ENCODE data around the gene CENPU. TPM values are rescaled to one million over a fixed set of nuclear protein-coding genes. Genes with fewer than 3 reads are reported as not detected.

Gene CENPU
- total RNA-seq, 1 experiment from 2014 or later = 124 TPM

DNA sequence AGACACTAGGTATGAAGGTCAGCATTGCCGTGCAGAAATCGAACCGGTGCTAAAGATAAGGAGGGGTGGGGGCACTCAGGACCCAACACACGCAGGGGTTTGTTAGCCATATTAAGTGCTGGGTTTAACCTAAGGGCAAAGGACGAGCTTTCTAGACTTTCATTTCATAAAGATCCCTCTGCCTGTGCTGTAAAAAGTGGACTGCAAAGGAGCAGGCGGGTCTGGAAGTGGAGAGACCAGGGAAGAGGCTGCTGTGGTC is 85.9 kb downstream of the CENPU start:
- no peak overlapping the region for H4K91ac ChIP-seq (ENCODE audit: insufficient read length, low read depth, low read length)
- no peaks in the 10 kb centered on the region for H3K27me3 Mint-ChIP-seq (ENCODE audit: low read depth)
- H3K4me1 Mint-ChIP-seq = peaks cover 61 to 64% of the 10 kb centered on the region in 2 experiments
- peak overlapping the region in 2 of 3 experiments; percentile 92 to 95; a peak in 5 of 7 replicates for H3K27ac Mint-ChIP-seq
- no peaks in the 10 kb centered on the region for H3K79me1 ChIP-seq (ENCODE audit: insufficient read depth, low read depth, low read length, poor library complexity, severe bottlenecking)
- H2AFZ ChIP-seq (ENCODE audit: low read length) = no peak overlapping the region
- peaks cover 13% of the 10 kb centered on the region for H3K23me2 ChIP-seq (ENCODE audit: insufficient read length, low read depth, low read length, poor library complexity, severe bottlenecking)
- peaks cover 2 to 22% (median 13%) of the 10 kb centered on the region in 3 experiments; a peak in 5 of 7 replicates for H3K36me3 Mint-ChIP-seq (ENCODE audit: insufficient read depth in 1 of 3, low read depth in 3 of 3)
- WGBS (ENCODE audit: extremely low coverage, insufficient read length, low lambda C conversion rate) = no CpG with 5 or more reads among the region's 6 CpGs
- TF ChIP-seq, protein P1, sequence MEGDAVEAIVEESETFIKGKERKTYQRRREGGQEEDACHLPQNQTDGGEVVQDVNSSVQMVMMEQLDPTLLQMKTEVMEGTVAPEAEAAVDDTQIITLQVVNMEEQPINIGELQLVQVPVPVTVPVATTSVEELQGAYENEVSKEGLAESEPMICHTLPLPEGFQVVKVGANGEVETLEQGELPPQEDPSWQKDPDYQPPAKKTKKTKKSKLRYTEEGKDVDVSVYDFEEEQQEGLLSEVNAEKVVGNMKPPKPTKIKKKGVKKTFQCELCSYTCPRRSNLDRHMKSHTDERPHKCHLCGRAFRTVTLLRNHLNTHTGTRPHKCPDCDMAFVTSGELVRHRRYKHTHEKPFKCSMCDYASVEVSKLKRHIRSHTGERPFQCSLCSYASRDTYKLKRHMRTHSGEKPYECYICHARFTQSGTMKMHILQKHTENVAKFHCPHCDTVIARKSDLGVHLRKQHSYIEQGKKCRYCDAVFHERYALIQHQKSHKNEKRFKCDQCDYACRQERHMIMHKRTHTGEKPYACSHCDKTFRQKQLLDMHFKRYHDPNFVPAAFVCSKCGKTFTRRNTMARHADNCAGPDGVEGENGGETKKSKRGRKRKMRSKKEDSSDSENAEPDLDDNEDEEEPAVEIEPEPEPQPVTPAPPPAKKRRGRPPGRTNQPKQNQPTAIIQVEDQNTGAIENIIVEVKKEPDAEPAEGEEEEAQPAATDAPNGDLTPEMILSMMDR (conservative IDR thresholded peaks at IDR 0.05) = no peak
- H4K5ac ChIP-seq (ENCODE audit: insufficient read length, low read depth, low read length) = no peak overlapping the region
- H3K4me1 ChIP-seq (ENCODE audit: insufficient read depth, low read length) = peaks cover 16% of the 10 kb centered on the region
- H3K23ac ChIP-seq (ENCODE audit: insufficient read length, low read depth, low read length) = no peak overlapping the region
- H3T11ph ChIP-seq (ENCODE audit: low read length) = no peak overlapping the region
- H4K20me1 ChIP-seq (ENCODE audit: control insufficient read depth, insufficient read depth, insufficient read length) = no peaks in the 10 kb centered on the region
- no peaks in the 10 kb centered on the region for H3K9me3 ChIP-seq (ENCODE audit: control insufficient read depth, low read depth, low read length)
- H2BK120ac ChIP-seq (ENCODE audit: low read depth, low read length, poor library complexity, severe bottlenecking) = no peak overlapping the region
- no peak overlapping the region for H3K4ac ChIP-seq (ENCODE audit: low read depth, low read length)
- H3K9me3 Mint-ChIP-seq = no peaks in the 10 kb centered on the region
- peak overlapping the region; percentile 83 to 87 for H3K4me3 Mint-ChIP-seq
- H2BK5ac ChIP-seq (ENCODE audit: insufficient read length, low read length) = no peak overlapping the region
- H2AK5ac ChIP-seq (ENCODE audit: insufficient read length, low read length) = no peak overlapping the region
- H2BK20ac ChIP-seq (ENCODE audit: low read depth, low read length, poor library complexity, severe bottlenecking) = no peak overlapping the region
- H3K79me2 ChIP-seq (ENCODE audit: insufficient read depth, low read length) = peaks cover 33% of the 10 kb centered on the region
- H3K4me2 ChIP-seq (ENCODE audit: insufficient read depth, insufficient read length, low read length) = peak overlapping the region; percentile 89
- H3K14ac ChIP-seq (ENCODE audit: insufficient read depth, low read length) = 0 out of 2 replicates have a peak overlapping the region, but pooled peaks have one; percentile 14
- H3K27me3 ChIP-seq (ENCODE audit: insufficient read depth, low read length) = no peaks in the 10 kb centered on the region
- H3K56ac ChIP-seq (ENCODE audit: insufficient read length, low read depth, low read length) = no peak overlapping the region
- H2BK12ac ChIP-seq (ENCODE audit: insufficient read length, low read depth, low read length) = no peak overlapping the region
- no peak overlapping the region for H3K27ac ChIP-seq (ENCODE audit: insufficient read length, low read depth, low read length)
- peak overlapping the region; percentile 65 for H3K9ac ChIP-seq (ENCODE audit: extremely low read depth, insufficient read length, low read length)
- H3K18ac ChIP-seq (ENCODE audit: insufficient read length, low read depth, low read length) = no peak overlapping the region
- H2BK15ac ChIP-seq (ENCODE audit: low read depth, low read length) = no peak overlapping the region
- no peak overlapping the region for H4K8ac ChIP-seq (replicated peaks; ENCODE audit: insufficient read length, low read depth, low read length)
- DNase-seq = no peak

Measured in H9 (cell line).